ENCODE results near the gene ARMH3.
A peak's percentile ranks its signal among the peaks of the same experiment; 100 is the strongest.

ARMH3 gene

DNA sequence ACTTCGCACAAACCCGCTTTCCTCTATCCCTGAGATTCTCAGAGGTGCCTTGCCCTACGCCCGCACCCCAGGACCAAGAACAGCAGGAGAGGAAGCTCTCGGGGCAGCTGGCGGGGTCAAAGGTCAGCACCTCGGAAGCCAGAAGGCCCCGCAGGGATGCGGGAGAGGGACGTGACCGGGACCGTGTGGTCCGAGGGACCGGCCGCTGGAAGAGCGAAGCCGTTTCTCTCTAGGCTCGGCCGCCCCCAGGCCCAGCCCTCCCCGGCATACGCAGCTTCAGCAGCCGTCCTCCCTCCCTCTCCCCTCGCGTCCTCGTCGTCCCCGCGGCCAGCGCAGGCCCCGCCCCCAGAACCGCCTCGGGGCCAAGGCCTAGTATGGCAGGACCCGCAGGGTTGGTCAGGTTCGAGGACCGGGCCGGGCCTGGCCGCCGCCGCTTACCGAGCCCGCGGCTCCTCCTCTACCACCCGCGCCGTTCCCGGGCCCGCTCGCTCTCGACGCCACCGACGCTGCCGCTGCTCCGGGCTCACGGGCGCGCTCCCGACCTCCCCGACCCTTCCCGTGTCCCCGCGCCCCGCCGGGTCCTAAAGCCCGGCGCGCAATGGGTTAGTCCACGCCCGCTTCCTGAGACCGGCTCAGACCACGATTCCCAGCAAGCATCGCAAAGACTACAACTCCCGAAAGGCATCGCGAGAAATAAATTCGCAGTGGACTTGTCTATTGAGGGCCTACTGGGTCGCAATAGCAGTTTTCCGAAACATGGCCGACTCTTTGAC lies at the start of gene ARMH3:
ARMH3 (minus strand) TSS at position 527 of the 773 bp plus-strand sequence. CDS start 16,059 bp downstream, outside the sequence.
- DNase-seq: peak; percentile 97 to 98 (median 97)

DNA sequence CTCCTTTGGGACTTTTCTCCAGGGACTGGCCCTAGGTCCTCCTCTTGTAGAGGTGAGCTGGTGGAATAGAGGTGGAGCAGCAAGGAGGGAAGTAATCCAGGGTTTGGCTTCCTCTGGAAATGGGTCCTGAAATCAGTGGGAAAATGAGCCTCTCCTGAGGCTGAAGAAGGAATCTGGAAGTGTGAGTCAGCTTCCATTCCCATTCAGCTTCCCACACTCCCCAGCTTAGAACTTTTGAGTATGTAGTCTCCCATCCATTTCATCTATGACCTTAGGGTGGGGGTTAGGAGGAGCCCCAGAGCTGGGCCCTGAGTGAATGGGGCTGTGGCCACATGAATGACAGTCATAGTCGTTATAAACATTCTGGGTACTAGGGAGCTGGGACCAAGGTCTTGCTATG lies 46.4 kb upstream of the ARMH3 start:
- DNase-seq: no peak

DNA sequence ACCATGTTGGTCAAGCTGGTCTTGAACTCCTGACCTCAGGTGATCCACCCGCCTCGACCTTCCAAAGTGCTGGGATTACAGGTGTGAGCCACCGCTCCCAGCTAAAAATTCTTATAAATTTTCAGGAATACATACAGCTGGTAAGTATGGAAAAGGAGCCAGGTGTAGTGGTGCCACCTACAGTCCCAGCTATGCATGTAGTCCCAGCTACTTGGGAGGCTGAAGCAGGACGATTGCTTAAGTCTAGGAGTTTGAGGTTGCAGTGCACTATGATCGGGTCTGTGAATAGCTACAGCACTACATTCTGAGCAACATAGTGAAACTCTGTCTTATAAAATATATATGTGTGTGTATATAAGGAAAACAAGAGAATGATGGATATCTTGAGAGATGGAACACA lies 45.2 kb upstream of the ARMH3 start:
- DNase-seq: no peak

GRCh38 chr10:102096449-102096848 lies 40.5 kb upstream of the ARMH3 start:
- DNase-seq: no peak

DNA sequence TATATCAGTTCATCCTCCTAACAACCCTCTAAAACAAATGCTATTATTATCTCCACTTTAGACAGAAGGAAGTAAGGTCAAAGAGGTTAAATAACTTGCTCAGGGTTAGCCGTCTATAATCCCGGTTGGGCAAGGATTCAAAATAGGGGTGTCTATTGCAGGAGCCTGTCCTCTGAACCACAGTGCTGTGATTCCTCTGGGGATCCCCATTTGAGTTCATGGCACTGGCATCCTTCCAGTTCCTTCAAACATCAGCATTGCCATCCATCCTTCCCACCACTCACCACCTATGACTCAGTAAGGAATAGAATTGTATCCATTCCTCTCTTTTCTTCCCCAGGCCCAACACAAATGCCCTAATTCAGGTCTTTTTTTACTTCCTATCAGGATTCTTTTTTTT lies 34.8 kb upstream of the ARMH3 start:
- DNase-seq: peak; percentile 22 to 49 (median 39)

- DNase-seq: no peak
These were observed 30.2 kb upstream of the ARMH3 start for GRCh38 chr10:102086196-102086595.

DNA sequence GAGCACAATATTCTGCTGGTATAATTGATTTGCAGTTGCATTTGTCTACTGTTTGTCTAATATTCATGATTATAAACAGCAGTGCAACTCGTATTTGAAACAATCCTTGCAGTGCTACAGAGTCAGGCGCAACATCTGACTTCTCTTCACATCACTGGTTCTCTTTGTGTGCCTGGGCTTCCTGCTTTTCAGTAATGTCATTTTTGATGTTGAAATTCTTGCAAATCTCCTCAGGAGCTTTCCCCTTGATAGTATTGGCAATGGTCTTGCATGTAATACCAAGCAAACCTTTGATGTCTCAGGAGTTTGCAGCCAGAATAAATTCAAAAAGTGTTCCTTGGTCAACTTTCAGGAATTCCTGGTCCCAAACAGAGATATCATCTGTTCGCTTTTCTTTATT lies 29.4 kb upstream of the ARMH3 start:
- DNase-seq: peak in 2 of 3 donors; percentile 78 to 88

GRCh38 chr10:102083541-102083940 lies 27.6 kb upstream of the ARMH3 start:
- no peak for DNase-seq

GRCh38 chr10:102072673-102073527 lies 16.9 kb upstream of the ARMH3 start:
- DNase-seq: peak; percentile 83 to 92 (median 91)

- DNase-seq: peak; percentile 54 to 64 (median 62)
These were observed 13.1 kb upstream of the ARMH3 start for GRCh38 chr10:102069071-102069470.

DNA sequence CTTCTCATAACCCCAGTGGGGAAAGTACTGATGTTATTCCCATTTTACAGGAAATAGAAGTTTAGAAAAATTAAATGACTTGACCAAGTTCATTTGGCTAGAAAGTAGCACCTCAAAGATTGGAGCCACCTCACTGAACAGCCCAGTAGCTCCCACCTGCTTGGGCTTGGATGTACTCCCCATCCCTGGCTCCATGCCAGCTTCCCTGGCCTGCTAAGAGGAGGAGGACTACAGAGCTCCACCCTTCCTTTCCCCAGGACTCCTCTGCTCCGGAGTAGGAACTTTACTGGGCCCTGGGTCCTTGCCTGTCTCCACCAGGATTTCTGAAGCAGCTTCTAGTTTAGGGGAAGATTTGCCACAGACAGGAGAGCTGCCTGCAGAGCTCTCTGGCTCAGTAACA lies 12.2 kb upstream of the ARMH3 start:
- DNase-seq: peak in 1 of 3 donors; percentile 20

GRCh38 chr10:102067091-102067916 lies 11.3 kb upstream of the ARMH3 start:
- no peak for DNase-seq

- no peak for DNase-seq
These were observed 10.6 kb upstream of the ARMH3 start for GRCh38 chr10:102066399-102067088.

GRCh38 chr10:102065561-102066398 lies 9.8 kb upstream of the ARMH3 start:
- peak; percentile 52 to 69 (median 57) for DNase-seq

DNA sequence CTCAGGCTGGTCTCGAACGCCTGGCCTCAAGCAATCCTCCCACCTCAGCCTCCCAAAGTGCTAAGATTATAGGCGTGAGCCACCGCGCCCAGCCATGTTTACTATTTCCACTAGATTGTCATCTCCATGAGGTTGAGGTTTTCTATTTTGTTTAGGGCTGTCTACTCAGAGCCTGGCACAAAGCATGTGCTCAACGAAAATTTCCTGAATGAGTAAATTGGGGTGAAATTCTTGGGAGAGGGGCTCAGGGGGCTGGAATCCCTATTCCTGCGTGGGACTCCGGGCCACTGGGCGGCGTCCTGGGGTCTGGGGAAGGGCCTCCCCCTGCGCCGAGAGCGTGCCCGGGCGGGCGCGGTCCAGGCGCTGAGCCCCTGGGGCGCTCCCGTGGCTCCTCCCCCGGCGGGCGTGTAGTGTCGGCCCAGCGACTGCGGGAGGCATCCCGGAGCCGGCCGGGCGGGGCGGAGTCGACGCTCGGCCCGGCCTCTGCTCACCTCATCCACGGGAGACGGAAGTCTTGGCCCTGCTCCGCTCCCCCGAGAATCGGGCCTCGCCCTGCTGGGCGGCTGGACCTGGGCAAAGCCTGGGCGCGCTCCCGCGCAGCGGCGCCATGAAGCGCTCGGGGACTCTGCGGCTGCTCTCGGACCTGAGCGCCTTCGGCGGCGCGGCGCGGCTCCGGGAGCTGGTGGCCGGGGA lies 9.0 kb upstream of the ARMH3 start, which contains the start of gene HPS6:
HPS6 (plus strand) TSS at position 482 of the 693 bp plus-strand sequence; CDS start at position 608, 126 bp downstream.
- peak; percentile 95 to 99 (median 96) for DNase-seq

- no peak for DNase-seq
These were observed 8.5 kb upstream of the ARMH3 start for GRCh38 chr10:102064503-102064867.

- DNase-seq: no peak
These were observed 4.0 kb upstream of the ARMH3 start for GRCh38 chr10:102059987-102060386.

GRCh38 chr10:102054881-102055646 lies 909 bp downstream of the ARMH3 start:
- DNase-seq: peak; percentile 64 to 72 (median 67)

- no peak for DNase-seq
These were observed 9.9 kb downstream of the ARMH3 start for GRCh38 chr10:102046095-102046494.

- no peak for DNase-seq
These were observed 10.7 kb downstream of the ARMH3 start for GRCh38 chr10:102045292-102045691.

All from suppressor macrophage treated with lipopolysaccharide for 1 hour (primary cell).